ENCODE measurements around the gene SH3BP2.

The SH3BP2 gene, protein sequence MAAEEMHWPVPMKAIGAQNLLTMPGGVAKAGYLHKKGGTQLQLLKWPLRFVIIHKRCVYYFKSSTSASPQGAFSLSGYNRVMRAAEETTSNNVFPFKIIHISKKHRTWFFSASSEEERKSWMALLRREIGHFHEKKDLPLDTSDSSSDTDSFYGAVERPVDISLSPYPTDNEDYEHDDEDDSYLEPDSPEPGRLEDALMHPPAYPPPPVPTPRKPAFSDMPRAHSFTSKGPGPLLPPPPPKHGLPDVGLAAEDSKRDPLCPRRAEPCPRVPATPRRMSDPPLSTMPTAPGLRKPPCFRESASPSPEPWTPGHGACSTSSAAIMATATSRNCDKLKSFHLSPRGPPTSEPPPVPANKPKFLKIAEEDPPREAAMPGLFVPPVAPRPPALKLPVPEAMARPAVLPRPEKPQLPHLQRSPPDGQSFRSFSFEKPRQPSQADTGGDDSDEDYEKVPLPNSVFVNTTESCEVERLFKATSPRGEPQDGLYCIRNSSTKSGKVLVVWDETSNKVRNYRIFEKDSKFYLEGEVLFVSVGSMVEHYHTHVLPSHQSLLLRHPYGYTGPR

DNA sequence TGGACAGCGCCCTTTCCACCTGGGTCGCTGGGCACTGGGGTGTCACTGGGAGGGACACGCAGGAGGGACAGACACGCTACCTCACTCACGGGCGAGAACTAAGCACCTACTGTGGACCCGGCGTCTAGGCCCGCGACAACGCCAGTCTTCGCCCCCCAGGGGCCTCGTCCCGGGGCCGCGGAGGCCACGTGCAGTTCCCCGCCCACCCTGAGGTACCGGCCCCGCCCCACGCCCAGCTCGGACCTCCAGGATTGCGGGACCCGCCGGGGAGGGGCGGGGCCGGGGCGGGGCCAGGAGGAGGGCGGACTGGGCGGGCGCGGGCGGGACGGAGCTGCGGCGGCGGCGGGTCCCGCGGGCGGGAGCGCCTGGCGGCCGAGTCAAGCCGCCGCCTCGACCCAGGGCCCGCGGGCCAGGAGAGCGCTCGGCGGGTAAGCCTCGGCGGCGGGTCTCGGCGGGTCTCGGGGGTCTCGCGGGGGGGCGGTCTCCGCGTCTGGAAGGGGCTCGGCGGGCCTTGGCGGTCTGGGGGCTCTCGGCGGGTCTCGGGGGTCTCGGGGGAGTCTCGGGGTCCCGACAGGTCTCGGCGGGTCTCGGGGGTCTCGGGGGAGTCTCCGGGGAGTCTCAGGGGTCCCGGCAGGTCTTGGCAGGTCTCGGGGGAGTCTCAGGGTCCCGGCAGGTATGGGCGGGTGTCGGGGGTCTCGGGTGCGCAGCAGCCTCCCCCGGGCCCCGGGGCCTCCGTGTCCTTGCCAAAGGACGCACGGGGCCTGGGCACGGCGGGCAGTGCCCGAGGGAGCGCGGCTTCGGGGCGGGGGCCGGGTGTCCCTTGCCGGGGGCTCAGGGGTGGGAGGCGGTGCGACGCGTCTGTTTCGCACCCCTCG is at the start of gene SH3BP2:
TSS of gene SH3BP2 (plus strand) at position 375 of the 875 bp plus-strand sequence. CDS start 27,533 bp downstream, outside the sequence.
- DNase-seq (ENCODE audit: low read depth), result no peak

DNA sequence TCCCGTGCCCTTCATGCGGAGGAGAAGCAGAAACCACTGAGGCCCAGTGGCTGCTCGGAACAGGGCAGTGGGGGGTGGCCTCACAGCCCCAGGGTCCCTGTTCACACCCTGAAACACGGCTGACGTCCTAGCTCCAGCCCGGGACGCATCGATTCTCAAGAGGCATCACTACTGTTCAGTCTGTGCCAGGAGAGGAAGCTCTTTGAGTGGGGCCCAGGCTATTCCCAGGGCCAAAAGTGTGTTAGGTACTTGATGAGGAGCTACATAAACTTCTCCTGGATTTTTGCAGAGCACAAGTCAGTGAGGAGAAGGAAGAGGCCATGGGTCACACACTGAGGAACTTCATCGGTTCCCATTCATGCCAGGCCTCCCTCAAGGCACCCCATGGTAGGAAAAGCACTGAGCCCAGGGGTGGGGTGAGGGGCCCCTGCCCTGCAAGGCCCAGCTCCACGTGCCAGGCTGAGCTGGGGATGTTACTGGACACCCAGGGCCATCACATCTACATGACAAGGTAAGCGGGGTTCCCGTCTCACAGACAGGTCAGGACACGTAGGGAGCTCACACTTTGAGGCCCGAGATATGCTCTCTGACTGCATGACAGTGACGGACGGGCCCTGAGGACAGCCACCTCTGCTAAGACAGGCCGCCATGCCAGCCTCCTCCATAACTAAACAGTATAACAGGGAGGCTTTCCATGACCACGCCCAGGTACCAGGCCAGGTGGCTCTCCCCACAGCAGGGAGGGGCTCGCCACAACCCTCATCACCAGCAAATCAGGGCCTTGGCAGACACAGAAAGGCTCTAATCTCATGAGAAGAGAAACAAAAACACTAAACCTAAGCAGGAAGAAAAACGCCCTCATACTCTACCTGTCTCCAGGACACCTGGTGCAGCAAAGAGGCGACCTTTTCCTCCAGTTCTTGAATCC is 49.1 kb upstream of the SH3BP2 start:
- DNase-seq (ENCODE audit: low read depth), result no peak

DNA sequence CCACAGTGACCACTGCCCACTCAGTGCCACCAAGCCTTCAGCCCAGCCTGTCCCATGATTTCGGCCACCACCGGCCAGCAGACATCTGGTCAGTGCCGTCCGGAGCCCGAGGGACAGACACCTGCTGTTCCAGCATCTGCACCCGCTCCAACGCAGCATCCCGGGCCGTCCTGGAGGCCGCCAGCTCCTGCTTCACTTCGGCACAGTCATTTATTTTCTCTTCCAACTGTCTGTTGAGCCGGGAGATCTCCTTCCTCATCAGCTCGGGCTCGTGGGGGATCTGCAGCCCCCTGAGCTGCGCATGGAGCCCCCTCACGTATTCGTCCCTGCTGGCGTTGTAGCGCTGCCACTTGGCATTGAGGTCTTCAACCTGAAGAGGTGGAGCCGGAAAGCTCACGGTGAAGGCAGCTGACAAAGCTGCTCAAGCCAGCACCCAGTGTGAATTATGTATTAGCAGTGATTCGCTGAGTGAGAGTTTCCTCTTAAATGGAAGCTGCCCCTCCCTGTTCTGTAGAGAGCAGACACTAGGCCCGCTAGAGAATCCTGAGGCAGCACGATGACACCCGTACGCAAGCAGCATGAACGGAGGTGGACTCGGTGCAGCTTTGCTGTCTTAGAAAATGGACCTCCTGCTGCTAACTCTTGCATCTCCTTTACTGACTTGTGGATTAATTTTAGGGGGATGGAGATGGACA is 48.2 kb upstream of the SH3BP2 start:
- DNase-seq (ENCODE audit: low read depth), result no peak

DNA sequence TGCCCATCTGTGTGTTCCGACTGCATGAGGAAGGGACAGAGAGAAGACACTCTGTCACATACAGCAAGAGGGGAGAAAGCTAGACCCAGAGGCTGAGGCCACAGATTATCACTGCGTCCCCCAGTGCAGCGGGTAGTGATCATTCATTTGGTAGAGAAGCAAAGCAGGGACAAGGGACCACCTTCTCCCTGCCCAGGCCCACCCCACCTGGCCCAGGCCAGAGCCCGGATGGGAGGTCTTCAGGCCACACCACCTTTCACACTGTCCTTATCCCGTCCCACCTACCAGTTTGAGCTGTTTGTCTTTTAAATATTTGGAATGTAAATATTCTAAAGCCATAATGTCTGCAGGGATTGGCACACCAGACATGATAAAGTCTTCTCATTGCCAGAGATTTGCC is 47.4 kb upstream of the SH3BP2 start:
- no peak for DNase-seq (ENCODE audit: low read depth)

DNA sequence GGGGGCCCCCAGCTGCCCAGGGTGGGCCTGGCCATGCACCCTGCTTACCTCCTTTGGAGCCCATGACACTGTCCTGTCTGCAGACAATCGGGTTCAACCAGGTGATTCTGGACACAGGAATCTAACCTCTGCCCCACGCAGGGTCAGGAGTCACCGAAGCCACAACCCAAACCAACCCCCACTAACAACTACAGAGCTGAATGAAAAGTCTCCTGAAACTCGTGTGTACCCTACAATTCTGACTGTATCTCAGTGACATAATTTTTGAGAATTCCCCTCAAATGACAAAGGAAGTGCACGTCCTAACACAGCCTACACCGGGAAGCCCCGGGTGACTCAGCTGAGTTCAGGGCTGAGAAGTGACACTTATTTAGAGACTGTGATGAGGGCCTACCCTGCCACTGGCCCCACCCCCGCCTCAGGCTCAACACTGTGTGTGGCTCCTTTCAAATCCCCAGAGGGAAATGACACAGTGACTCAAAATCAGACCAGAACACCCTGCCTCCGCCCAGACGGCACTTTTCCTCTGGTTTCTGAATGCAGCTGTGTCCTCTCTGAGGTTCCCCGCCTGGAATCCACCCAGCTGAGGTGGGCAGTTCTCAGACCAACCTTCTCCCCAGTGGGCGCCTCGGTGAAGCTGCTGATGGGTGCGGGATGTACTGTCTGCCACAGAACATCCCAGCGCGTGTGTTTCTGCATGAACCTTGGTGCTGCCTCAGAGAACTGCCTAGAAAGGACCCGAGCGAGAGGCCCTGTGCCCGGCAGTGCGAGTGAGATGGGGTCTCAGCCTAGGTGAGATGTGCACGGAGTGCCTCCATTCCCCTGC is 46.7 kb upstream of the SH3BP2 start:
- DNase-seq (ENCODE audit: low read depth), result peak; percentile 91

DNA sequence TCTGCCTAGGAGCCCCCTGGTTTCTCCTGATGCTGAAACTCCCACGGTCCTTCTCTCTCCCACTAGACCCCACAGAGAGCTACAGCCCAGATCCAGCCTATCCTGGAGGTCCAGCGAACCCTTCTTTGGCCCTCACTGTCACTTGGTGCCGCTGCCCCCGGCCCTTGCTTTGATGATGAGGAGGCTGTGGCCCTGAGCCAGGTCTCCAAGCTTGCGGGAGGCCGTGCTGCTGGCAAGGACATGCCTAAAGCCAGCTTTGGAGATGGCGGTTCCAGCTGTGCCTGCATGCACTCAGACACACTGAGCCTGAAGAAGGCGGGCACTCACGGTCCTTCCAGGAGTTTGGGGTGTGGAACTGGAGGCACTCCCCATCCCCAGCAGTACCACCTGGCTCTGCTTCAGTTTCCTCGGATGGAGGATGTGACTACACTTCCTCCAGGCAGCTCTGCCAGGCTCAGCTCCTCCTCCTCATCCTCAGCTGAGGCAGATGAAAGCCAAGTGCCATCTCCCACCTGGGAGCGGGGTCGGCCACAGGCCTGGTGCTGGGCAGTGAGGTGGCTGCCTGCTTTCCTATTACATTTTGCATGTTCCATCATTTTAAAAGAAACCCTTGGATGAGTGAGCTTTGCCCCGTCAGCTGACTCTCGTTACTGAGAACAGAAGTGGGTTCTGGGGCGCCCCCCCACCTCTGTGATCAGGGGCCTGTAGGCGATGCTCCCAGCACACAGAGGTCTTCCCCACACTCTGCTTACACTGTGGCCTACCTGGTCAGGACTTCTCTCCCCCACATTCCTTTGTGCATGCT is 45.8 kb upstream of the SH3BP2 start:
- DNase-seq (ENCODE audit: low read depth), result no peak

DNA sequence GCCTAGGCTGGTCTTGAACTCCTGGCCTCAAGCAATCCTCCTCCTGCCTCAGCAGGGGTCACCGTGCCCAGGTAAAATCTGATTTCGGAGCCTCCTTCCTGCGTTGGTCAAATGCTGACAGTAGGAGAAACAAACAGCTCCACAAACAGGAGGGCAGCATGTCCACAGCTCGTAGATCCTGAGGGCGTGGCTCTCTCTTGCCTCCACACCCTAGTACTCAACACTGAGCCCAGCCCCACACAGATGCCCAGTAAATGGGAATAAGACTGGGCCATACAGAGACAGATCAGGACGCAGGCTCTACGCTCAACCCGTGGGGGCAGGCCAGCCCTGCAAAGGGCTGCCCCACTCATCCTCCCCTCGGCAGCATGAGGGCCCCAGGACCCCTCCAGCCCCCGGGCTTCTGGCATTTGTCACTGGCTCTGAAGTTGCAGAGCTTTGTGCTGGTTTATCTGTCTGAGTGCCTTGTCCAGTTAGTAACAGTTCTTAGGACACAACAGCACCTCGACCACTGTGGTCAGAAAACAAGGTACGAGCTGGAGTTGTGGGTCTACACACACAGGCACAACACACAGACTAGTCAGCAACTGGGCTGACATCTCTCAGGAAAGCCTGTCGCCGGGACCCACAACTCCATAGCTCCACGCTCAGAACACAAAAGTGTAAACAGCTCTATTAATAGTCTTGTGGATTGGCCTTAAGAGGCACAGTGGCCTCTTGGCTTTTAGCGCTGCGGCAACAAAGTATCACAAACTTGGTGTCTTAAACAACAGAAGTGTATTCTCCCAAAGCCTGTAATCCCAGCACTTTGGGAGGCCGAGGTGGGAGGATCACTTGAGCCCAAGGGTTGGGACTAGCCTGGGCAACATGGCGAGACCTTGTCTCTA is 41.9 kb upstream of the SH3BP2 start:
- no peak for DNase-seq (ENCODE audit: low read depth)

DNA sequence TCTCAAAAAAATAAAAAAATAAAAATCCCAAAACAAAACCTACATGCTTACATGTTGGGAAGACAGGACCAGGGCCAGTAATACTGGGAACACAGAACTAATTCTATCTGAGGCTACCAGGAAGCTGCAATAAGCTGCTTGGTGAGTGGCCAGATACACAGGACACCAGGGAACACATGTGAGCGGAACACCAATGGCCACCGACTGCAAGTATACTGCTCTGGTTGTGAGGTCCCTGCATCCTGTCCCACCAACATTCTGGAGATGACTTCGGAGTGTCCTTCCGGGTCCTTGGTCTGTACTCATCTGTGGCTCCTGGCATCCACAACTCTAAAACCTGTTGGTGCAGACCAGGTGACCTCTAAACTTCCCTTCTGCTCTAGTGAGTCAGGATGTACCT is 39.4 kb upstream of the SH3BP2 start:
- no peak for DNase-seq (ENCODE audit: low read depth)

DNA sequence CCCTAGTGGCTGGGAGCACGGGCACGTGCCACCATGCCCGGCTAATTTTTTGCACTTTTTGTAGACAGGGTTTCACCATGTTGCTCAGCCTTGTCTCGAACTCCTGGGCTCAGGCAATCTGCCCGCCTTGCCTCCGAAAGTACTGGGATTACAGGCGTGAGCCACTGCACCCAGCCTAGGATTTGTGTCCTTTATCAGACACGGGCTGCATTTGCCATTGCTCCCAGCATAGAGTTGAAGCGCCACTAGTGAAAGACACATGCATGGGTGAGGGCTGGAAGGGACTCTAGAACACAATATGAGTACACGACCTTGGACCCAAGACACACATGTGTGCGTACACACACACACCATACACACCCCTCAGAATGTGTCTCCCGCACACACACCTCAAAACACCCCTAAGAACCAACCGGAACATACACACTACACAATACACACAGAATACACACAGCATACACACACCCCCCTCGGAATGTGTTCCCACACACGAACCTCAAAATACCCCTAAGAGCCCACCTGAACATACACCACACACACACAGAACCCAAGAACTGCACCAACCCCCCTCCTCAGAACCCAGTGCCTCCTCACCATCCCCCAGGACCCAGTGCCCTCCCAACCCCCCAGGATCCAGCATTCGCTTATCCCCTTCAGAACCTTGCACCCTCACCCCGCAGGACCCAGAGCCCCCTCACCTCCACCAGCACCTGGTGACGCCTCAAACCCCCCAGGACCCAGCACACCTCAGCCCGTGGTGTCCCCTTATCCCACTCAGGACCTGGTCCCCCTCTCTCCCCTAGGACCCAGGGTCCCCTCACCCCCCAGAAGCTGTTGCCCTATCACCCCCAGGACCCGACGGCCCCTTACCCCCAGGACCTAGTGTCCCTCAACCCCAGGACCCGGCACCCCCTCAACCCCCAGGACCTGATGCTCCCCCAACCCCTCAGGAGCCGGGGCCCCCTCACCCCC is 37.8 kb upstream of the SH3BP2 start:
- no peak for DNase-seq (ENCODE audit: low read depth)

DNA sequence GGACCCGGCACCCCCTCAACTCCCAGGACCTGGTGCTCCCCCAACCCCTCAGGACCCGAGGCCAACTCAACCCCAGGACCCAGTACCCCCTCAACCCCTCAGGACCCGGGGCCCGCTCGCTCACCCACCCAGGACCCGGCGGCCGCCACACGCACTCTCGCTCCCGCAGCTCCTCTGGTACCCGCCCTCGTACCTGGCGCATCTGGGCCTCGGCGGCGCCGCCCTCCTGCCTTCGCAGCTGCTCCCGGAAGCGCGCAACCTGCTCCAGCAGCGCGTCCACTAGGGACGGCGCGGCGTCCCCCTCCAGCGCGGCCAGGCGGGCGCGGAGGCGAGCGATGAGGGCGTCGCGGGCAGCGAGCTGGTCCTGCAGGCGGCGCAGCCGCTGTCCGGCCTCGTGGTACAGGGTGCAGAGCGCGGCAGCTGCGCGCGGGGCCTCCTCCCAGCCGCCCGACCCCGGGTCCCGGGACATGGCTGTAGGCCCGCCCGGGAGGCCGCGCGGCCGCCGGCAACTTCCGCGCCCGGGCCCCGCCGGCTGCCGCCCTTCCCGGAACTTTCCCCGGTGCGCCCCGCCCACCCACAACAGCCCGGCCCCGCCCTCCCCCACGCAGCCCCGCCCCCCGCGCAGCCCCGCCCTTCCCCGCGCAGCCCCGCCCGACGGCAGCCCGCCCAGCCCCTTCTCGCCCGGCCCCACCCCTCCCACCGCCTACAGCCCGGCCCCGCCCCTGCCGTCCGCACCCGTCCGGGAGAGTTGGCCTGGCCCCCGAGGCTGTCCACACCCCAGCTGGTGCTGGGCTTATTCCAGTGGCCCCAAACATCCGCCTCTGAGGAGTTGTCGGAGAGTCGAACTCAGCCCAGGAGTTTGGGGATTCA is 36.8 kb upstream of the SH3BP2 start, which contains the start of gene TNIP2:
TSS of gene TNIP2 (minus strand) at position 516 of the 870 bp plus-strand sequence. CDS start at position 469, 47 bp downstream.
- peak; percentile 69 for DNase-seq (ENCODE audit: low read depth)

DNA sequence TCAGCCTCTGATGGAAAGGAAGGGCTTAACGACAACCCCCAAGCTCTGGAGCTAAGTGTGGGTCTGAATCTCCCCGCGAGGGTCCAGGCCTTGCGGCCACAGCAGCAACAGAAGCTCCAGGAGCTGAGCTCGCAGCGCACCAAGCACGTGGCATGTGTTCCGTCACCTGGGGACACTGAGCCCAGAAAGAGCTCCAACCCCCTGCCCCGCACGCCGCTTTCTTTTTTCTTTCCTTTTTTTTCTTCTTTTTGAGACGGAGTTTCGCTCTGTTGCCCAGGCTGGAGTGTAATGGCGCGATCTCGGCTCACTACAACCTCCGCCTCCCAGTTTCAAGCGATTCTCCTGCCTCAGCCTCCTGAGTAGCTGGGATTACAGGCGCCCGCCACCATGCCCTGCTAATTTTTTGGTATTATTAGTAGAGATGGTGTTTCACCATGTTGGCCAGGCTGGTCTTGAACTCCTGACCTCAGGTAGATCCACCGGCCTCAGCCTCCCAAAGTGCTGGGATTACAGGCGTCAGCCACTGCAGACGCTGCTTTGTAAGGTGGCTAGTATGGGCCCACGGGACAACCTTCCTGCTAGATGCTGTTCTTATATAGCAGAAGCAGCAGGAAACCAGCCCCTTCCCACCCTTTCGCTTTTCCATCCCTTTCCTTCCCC is 36.1 kb upstream of the SH3BP2 start:
- DNase-seq (ENCODE audit: low read depth), result no peak

DNA sequence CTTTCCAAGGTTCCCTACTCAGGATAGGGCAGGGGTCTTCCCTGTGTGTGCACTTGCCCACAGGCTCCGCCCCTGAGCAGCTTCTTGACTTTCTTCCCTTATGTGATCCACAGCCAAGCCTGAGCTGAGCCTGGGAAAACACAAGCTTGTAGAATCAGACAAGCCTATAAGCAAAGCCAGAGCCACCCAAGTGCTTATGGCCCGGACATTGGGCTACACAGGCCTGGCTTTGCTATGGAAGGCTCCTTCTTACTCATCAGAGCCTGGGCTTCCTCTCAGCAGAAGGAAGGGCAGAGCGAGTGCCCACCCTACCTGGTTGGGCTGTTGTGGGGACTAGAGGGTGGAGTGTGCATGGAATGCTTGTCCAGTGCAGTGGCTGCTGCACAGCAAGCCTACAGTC is 35.5 kb upstream of the SH3BP2 start:
- no peak for DNase-seq (ENCODE audit: low read depth)

DNA sequence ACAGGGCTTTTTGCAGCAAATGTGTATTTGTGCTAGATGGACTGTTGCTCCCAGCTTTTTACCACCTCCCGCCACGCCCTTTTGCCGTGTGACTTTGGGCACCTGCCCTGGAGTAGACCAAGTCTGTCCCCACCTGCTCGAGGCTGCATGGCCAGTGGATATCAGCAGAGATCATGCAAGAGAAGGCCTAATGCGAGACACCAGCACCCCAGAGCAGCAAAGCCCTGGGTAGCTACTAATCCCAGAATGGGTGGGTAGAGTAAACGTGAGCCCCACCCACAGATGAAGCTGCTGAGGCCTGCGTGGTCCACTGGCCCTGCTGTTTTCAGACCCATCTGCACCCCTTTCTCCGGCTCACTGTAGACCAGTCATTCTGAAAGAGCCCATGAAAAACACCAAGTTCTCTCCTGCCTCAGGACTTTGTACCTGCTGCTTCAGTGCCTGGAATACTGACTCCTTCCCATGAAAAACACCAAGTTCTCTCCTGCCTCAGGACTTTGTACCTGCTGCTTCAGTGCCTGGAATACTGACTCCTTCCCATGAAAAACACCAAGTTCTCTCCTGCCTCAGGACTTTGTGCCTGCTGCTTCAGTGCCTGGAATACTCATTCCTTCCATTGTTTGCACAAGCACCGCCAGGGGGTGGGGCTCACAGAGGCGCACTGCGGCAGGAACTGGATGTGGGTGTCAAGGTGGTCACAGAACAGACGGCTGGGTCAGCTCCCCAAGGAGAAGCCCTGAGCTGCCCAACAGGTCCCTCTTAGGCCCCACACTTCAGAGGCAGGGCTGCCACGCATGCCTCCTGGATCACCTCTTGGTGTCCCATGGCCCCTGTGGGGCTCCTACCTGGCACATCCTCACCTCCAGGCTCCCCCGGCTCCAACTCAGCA is 31.6 kb upstream of the SH3BP2 start:
- no peak for DNase-seq (ENCODE audit: low read depth)

DNA sequence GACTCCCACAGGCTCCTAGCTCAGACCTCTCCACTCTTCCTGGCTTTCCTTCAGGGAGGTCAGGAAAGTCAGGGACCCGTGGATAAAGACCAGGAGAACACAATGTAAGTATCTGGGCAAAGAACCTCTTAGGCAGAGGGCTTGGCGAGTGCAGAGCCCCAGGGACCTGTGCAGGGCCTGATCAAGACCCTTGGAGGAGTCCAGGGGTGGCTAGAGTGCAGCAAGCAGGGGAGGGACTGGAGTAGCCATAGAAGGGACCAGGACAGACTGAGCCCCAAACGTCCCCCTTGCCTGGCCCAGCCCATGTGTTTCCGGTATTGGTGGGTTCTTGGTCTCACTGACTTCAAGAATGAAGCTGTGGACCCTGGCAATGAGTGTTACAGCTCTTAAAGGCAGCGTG is 30.8 kb upstream of the SH3BP2 start:
- no peak for DNase-seq (ENCODE audit: low read depth)
